Neuronal stem cell (in vitro differentiated cells): ENCODE results near the gene RNF123.

Source experiments
- DNase-seq: peaks from one replicate; pipeline ENCODE4 v3.0.0-alpha.2; 2013; ENCODE audit warnings: low spot score
- H2AFZ ChIP-seq: one replicate; pipeline ENCODE4 v1.6.1; 2013; ENCODE audit warnings: mild to moderate bottlenecking, low read length, inconsistent platforms
- H2AK5ac ChIP-seq: 2 replicates; pipeline ENCODE4 v1.6.1; 2013; ENCODE audit warnings: low read depth, mild to moderate bottlenecking, inconsistent platforms, low read length, moderate library complexity, mixed read lengths
- H2BK120ac ChIP-seq: 2 replicates; pipeline ENCODE4 v1.6.1; 2013; ENCODE audit warnings: low read depth, mild to moderate bottlenecking, inconsistent platforms, low read length, moderate library complexity, mixed read lengths
- H2BK12ac ChIP-seq: one replicate; pipeline ENCODE4 v1.6.1; 2013; ENCODE audit warnings: low read length, inconsistent platforms
- H2BK15ac ChIP-seq: 2 replicates; pipeline ENCODE4 v1.6.1; 2013; ENCODE audit warnings: mild to moderate bottlenecking, low read length, inconsistent platforms, mixed read lengths
- H2BK5ac ChIP-seq: one replicate; pipeline ENCODE4 v1.6.1; 2013; ENCODE audit warnings: inconsistent platforms, mild to moderate bottlenecking, low read length, moderate library complexity
- H3K14ac ChIP-seq: one replicate; pipeline ENCODE4 v1.6.1; 2013; ENCODE audit warnings: low read length, inconsistent platforms
- H3K18ac ChIP-seq: 2 replicates; pipeline ENCODE4 v1.6.1; 2013; ENCODE audit warnings: low read length, inconsistent platforms
- H3K23ac ChIP-seq: 2 replicates; pipeline ENCODE4 v1.6.1; 2013; ENCODE audit warnings: low read depth, mild to moderate bottlenecking, mixed read lengths, low read length, inconsistent platforms; ENCODE audit not compliant: poor library complexity
- H3K27ac ChIP-seq: replicated peaks from 3 replicates; pipeline ENCODE4 v1.5.1; 2013; ENCODE audit warnings: low read length, inconsistent platforms
- H3K27me3 ChIP-seq, 3 experiments: 2 replicates each; pipeline ENCODE4 v1.6.1; 2013; ENCODE audit warnings: low read length in 3 of 3, mild to moderate bottlenecking in 2 of 3, inconsistent platforms in 1 of 3, low read depth in 1 of 3, mixed read lengths in 1 of 3, moderate library complexity in 1 of 3; ENCODE audit not compliant: control insufficient read depth in 3 of 3, insufficient read depth in 3 of 3
- H3K36me3 ChIP-seq, 2 donors: replicated peaks in 1 of 2; 2 replicates each; pipeline ENCODE4 v1.6.1; 2013; ENCODE audit warnings: low read length in 2 of 2; ENCODE audit not compliant: control insufficient read depth in 2 of 2, insufficient read depth in 2 of 2
- H3K4ac ChIP-seq: 2 replicates; pipeline ENCODE4 v1.6.1; 2013; ENCODE audit warnings: inconsistent platforms, mild to moderate bottlenecking, low read length, moderate library complexity
- H3K4me1 ChIP-seq, 2 donors: 1 replicate in 1 of 2; 2 replicates in 1 of 2; pipeline ENCODE4 v1.6.1; 2013; ENCODE audit warnings: low read length in 2 of 2, low read depth in 1 of 2; ENCODE audit not compliant: control insufficient read depth in 2 of 2, insufficient read depth in 1 of 2
- H3K4me2 ChIP-seq: one replicate; pipeline ENCODE4 v1.6.1; 2013; ENCODE audit warnings: mild to moderate bottlenecking, low read length, inconsistent platforms; ENCODE audit not compliant: insufficient read depth, poor library complexity, severe bottlenecking
- H3K4me3 ChIP-seq, 2 donors: 2 replicates each; pipeline ENCODE4 v1.5.1; 2013; ENCODE audit warnings: low read length in 2 of 2, mild to moderate bottlenecking in 2 of 2, inconsistent platforms in 1 of 2, moderate library complexity in 1 of 2
- H3K79me1 ChIP-seq: one replicate; pipeline ENCODE4 v1.6.1; 2013; ENCODE audit warnings: low read depth, mild to moderate bottlenecking, inconsistent platforms, low read length, moderate library complexity
- H3K9ac ChIP-seq: one replicate; pipeline ENCODE4 v1.6.1; 2013; ENCODE audit warnings: mild to moderate bottlenecking, low read depth, low read length, inconsistent platforms; ENCODE audit not compliant: poor library complexity
- H3K9me3 ChIP-seq, 2 donors: replicated peaks in 1 of 2; 2 replicates each; pipeline versions ENCODE3 to v1.6.1; 2013; ENCODE audit warnings: low read length in 2 of 2, mild to moderate bottlenecking in 2 of 2, inconsistent platforms in 1 of 2, low read depth in 1 of 2, mixed read lengths in 1 of 2, moderate library complexity in 1 of 2; ENCODE audit not compliant: control insufficient read depth in 2 of 2, insufficient read depth in 1 of 2
- H4K8ac ChIP-seq: one replicate; pipeline ENCODE4 v1.6.1; 2013; ENCODE audit warnings: low read depth, mild to moderate bottlenecking, inconsistent platforms, low read length, moderate library complexity
- H4K91ac ChIP-seq: one replicate; pipeline ENCODE4 v1.6.1; 2013; ENCODE audit warnings: low read length, low read depth, mild to moderate bottlenecking, inconsistent platforms; ENCODE audit not compliant: poor library complexity
- WGBS, 2 donors: extraction: QIAGEN DNeasy Blood & Tissue Kit; methylation state at CpG; one replicate each; pipeline ENCODE4 v1.1.7; 2013; ENCODE audit warnings: missing lambda C conversion rate in 2 of 2, mixed read lengths in 1 of 2; ENCODE audit not compliant: insufficient read length in 2 of 2, insufficient replicate concordance in 1 of 2; ENCODE audit errors: extremely low coverage in 2 of 2; 5-methylcytosine and 5-hydroxymethylcytosine counted together

Gene RNF123

GRCh38 chr3:49727154-49727923, 38.0 kb downstream of the RNF123 start:
- Histone ChIP-seq H2AK5ac (no peak overlapping the region), H2AFZ (no peak overlapping the region), H2BK12ac (no peak overlapping the region), H3K9ac (peak overlapping the region; percentile 38), H3K23ac (peak overlapping the region; percentile 17), H2BK15ac (no peak overlapping the region), H3K4me1 (peaks cover 9 to 14% of the 10 kb centered on the region in 2 donors), H3K36me3 (peaks cover 40 to 78% of the 10 kb centered on the region in 2 donors), H2BK120ac (no peak overlapping the region), H4K91ac (no peak overlapping the region), H3K4me3 (no peak overlapping the region), H3K18ac (no peak overlapping the region), H4K8ac (no peak overlapping the region), H3K14ac (no peak overlapping the region), H3K4me2 (no peak overlapping the region), H3K27ac (no peak overlapping the region), H3K27me3 (peaks cover 0 to 1% (median 0%) of the 10 kb centered on the region in 3 experiments), H3K4ac (no peak overlapping the region), H2BK5ac (no peak overlapping the region), H3K9me3 (no peaks in the 10 kb centered on the region), H3K79me1 (peaks cover 18% of the 10 kb centered on the region)
- WGBS, 2 donors = no CpG with 5 or more reads among the region's 19 CpGs
- DNase-seq = no peak

- H2AFZ ChIP-seq = no peak overlapping the region
- H3K4me3 ChIP-seq = peak overlapping the region in 1 of 2 donors; percentile 7
- no CpG with 5 or more reads among the region's 15 CpGs for WGBS, 2 donors
- H3K4ac ChIP-seq = peak overlapping the region; percentile 39
- no peak overlapping the region for H2BK15ac ChIP-seq
- no peak overlapping the region for H2BK12ac ChIP-seq
- peaks cover 41 to 78% of the 10 kb centered on the region in 2 donors for H3K36me3 ChIP-seq
- no peak overlapping the region for H3K4me2 ChIP-seq
- peaks cover 0 to 1% (median 0%) of the 10 kb centered on the region in 3 experiments for H3K27me3 ChIP-seq
- H3K79me1 ChIP-seq = peaks cover 13% of the 10 kb centered on the region
- H4K91ac ChIP-seq = no peak overlapping the region
- peak overlapping the region; percentile 38 for H3K9ac ChIP-seq
- no peak for DNase-seq
- H3K4me1 ChIP-seq = peaks cover 5 to 9% of the 10 kb centered on the region in 2 donors
- H3K18ac ChIP-seq = no peak overlapping the region
- no peak overlapping the region for H3K14ac ChIP-seq
- no peak overlapping the region for H4K8ac ChIP-seq
- no peaks in the 10 kb centered on the region for H3K9me3 ChIP-seq
- no peak overlapping the region for H2BK120ac ChIP-seq
- H3K27ac ChIP-seq = no peak overlapping the region
- no peak overlapping the region for H2BK5ac ChIP-seq
- H3K23ac ChIP-seq = peak overlapping the region; percentile 83
- H2AK5ac ChIP-seq = no peak overlapping the region
Measured at GRCh38 chr3:49727924-49728361, 38.6 kb downstream of the RNF123 start.

- Histone ChIP-seq H3K9me3 (no peaks in the 10 kb centered on the region), H3K18ac (no peak overlapping the region), H3K36me3 (peaks cover 49 to 94% of the 10 kb centered on the region in 2 donors), H3K9ac (no peak overlapping the region), H2AFZ (no peak overlapping the region), H4K8ac (no peak overlapping the region), H2BK12ac (no peak overlapping the region), H2BK120ac (no peak overlapping the region), H3K4me3 (no peak overlapping the region), H3K4me2 (no peak overlapping the region), H3K4me1 (no peaks in the 10 kb centered on the region), H3K27ac (no peak overlapping the region), H2BK5ac (no peak overlapping the region), H3K79me1 (peaks cover 7% of the 10 kb centered on the region), H3K4ac (no peak overlapping the region), H3K14ac (no peak overlapping the region), H2AK5ac (no peak overlapping the region), H2BK15ac (no peak overlapping the region), H3K27me3 (peaks cover 0 to 1% (median 0%) of the 10 kb centered on the region in 3 experiments), H4K91ac (no peak overlapping the region), H3K23ac (no peak overlapping the region)
- no peak for DNase-seq
- WGBS, 2 donors = no CpG with 5 or more reads among the region's 4 CpGs
Measured at GRCh38 chr3:49729966-49730609, 40.7 kb downstream of the RNF123 start.

GRCh38 chr3:49732597-49732996, 43.2 kb downstream of the RNF123 start:
- H4K91ac ChIP-seq = no peak overlapping the region
- no peak overlapping the region for H2AFZ ChIP-seq
- H2BK5ac ChIP-seq = no peak overlapping the region
- no peak overlapping the region for H2BK12ac ChIP-seq
- H3K9ac ChIP-seq = no peak overlapping the region
- H2BK15ac ChIP-seq = no peak overlapping the region
- no peak overlapping the region for H2AK5ac ChIP-seq
- no peak overlapping the region for H3K14ac ChIP-seq
- H3K4ac ChIP-seq = no peak overlapping the region
- no peak overlapping the region for H4K8ac ChIP-seq
- H3K4me1 ChIP-seq = no peaks in the 10 kb centered on the region
- no CpG with 5 or more reads among the region's 11 CpGs for WGBS, 2 donors
- no peak overlapping the region for H3K4me3 ChIP-seq
- H3K27me3 ChIP-seq = peaks cover 0 to 1% (median 0%) of the 10 kb centered on the region in 3 experiments
- no peak overlapping the region for H2BK120ac ChIP-seq
- H3K4me2 ChIP-seq = no peak overlapping the region
- peaks cover 0 to under 1% of the 10 kb centered on the region in 2 donors for H3K9me3 ChIP-seq
- H3K27ac ChIP-seq = no peak overlapping the region
- H3K36me3 ChIP-seq = peaks cover 38 to 90% of the 10 kb centered on the region in 2 donors
- H3K23ac ChIP-seq = no peak overlapping the region
- H3K18ac ChIP-seq = no peak overlapping the region
- H3K79me1 ChIP-seq = peaks cover under 1% of the 10 kb centered on the region
- DNase-seq = no peak
